Transverse colon (tissue), 4 donors: Measurements from ENCODE around the gene RAD51D.

ENCODE experiments used
- CTCF ChIP-seq, 5 experiments: fragments of 200-600 bp in 3 of 5; fragments of 450-650 bp in 2 of 5; sonication (generic) in 3 of 5; IDR thresholded peaks; 1 replicate in 2 of 5; 2 replicates in 3 of 5; pipeline ENCODE4 v1.5.1; 2016 to 2017; ENCODE audit warnings: antibody characterized with exemption in 5 of 5, inconsistent platforms in 3 of 5, mild to moderate bottlenecking in 2 of 5, moderate library complexity in 1 of 5
- EP300 ChIP-seq: sonication (generic); formaldehyde crosslinking; IDR thresholded peaks from one replicate; pipeline ENCODE4 v1.6.1; 2017; ENCODE audit warnings: antibody characterized with exemption, low read depth
- POLR2A ChIP-seq: fragments of 450-650 bp; IDR thresholded peaks from one replicate; pipeline ENCODE4 v1.6.1; 2016; ENCODE audit warnings: antibody characterized with exemption, mild to moderate bottlenecking, moderate library complexity
- POLR2AphosphoS5 ChIP-seq, 3 donors: sonication (generic); formaldehyde crosslinking; IDR thresholded peaks; one replicate each; pipeline ENCODE4 v1.6.1; 2016; ENCODE audit warnings: antibody characterized with exemption in 3 of 3

GRCh38 chr17:35088356-35088880 is 31.2 kb downstream of the RAD51D start:
- TF ChIP-seq CTCF (IDR thresholded peaks at IDR 0.05): peak in 1 of 5 experiments; percentile 15
- TF ChIP-seq POLR2A: peak; percentile 50
- TF ChIP-seq POLR2AphosphoS5 (IDR thresholded peaks at IDR 0.05): no peak
- TF ChIP-seq EP300: no peak
